Subcutaneous adipose tissue (tissue), 4 donors: ENCODE data around the gene NTRK1. TPM values are rescaled to one million over a fixed set of nuclear protein-coding genes. Genes with fewer than 3 reads are reported as not detected.

Experiments used
- CTCF ChIP-seq: fragments of 450-650 bp; IDR thresholded peaks from one replicate; pipeline ENCODE4 v1.5.1; 2016; ENCODE audit warnings: low read depth, mild to moderate bottlenecking, control low read depth, antibody characterized with exemption, moderate library complexity
- total RNA-seq, 4 donors: library from RNA; depleted of rRNA; stranded (reverse); fragments of >200 nt; gene quantifications; one replicate each; pipeline ENCODE4 v1.1.0, GENCODE V29; 2016

The NTRK1 gene
- total RNA-seq, 4 donors from 2014 or later = 0.49 to 0.85 TPM; not detected in 2

GRCh38 chr1:156865258-156865657, 4.6 kb downstream of the NTRK1 start:
- TF ChIP-seq CTCF = no peak

- no peak for TF ChIP-seq CTCF
These were observed 5.2 kb downstream of the NTRK1 start for GRCh38 chr1:156865865-156866248.

GRCh38 chr1:156866249-156866909, 5.7 kb downstream of the NTRK1 start:
- TF ChIP-seq CTCF = no peak

GRCh38 chr1:156868341-156868740, 7.7 kb downstream of the NTRK1 start:
- TF ChIP-seq CTCF = no peak

GRCh38 chr1:156869455-156869854, 8.8 kb downstream of the NTRK1 start:
- no peak for TF ChIP-seq CTCF

GRCh38 chr1:156873659-156874058, 13.0 kb downstream of the NTRK1 start:
- TF ChIP-seq CTCF = no peak

- no peak for TF ChIP-seq CTCF
These were observed 13.5 kb downstream of the NTRK1 start for GRCh38 chr1:156874142-156874541.
